H1 (cell line): ENCODE data around the gene EEIG1. TPM values are rescaled to one million over a fixed set of nuclear protein-coding genes. Genes with fewer than 3 reads are reported as not detected.
"Not testable (repeated sequence)": the region's sequence is repeated elsewhere in the genome, so short reads cannot be mapped to it uniquely, and the experiment has no call there.

Source experiments
- CTCF ChIA-PET: fragments of 300-600 bp; sonication (Branson Sonifier 250); formaldehyde crosslinking; loops from one replicate; lab custom pipeline; 2021; ENCODE audit not compliant: partially characterized antibody; lab: Charles Lee
- POLR2A ChIA-PET: fragments of 300-600 bp; sonication (Branson Sonifier 250); formaldehyde crosslinking; loops from one replicate; lab custom pipeline; 2021; ENCODE audit warnings: inconsistent platforms; ENCODE audit not compliant: partially characterized antibody; lab: Charles Lee
- DNase-seq, 2 experiments: peaks; one replicate each; pipeline versions ENCODE4 v3.0.0 to v3.0.0-alpha.2; 2010 to 2022; ENCODE audit warnings: low spot score in 2 of 2, low read depth in 1 of 2, mixed read lengths in 1 of 2
- FAIRE-seq: peaks from 2 replicates; lab custom pipeline; 2011; peaks lifted over from hg19 to GRCh38; lab: Jason Lieb, UNC
- H2AFZ ChIP-seq: 2 replicates; pipeline ENCODE4 v1.8.1; 2012; ENCODE audit warnings: low read length, inconsistent platforms
- H2AK5ac ChIP-seq: 2 replicates; pipeline ENCODE4 v1.6.1; 2013; ENCODE audit warnings: low read depth, low read length
- H2BK120ac ChIP-seq: replicated peaks from 2 replicates; pipeline ENCODE3; 2013; ENCODE audit warnings: low read depth, low read length, inconsistent platforms
- H2BK12ac ChIP-seq: 2 replicates; pipeline ENCODE4 v1.6.1; 2013; ENCODE audit warnings: low read depth, low read length
- H2BK15ac ChIP-seq: 2 replicates; pipeline ENCODE4 v1.6.1; 2013; ENCODE audit warnings: low read length
- H2BK20ac ChIP-seq: 2 replicates; pipeline ENCODE4 v1.6.1; 2013; ENCODE audit warnings: low read length
- H2BK5ac ChIP-seq: 2 replicates; pipeline ENCODE4 v1.6.1; 2013; ENCODE audit warnings: low read depth, low read length
- H3K14ac ChIP-seq: 2 replicates; pipeline ENCODE4 v1.6.1; 2013; ENCODE audit warnings: inconsistent platforms; ENCODE audit not compliant: insufficient read length
- H3K18ac ChIP-seq: 2 replicates; pipeline ENCODE4 v1.6.1; 2013; ENCODE audit warnings: low read length; ENCODE audit errors: extremely low read depth
- H3K23ac ChIP-seq: 2 replicates; pipeline ENCODE4 v1.6.1; 2013; ENCODE audit warnings: inconsistent platforms; ENCODE audit not compliant: insufficient read length
- H3K23me2 ChIP-seq: 2 replicates; pipeline ENCODE4 v1.6.1; 2013; ENCODE audit warnings: low read depth, low read length
- H3K27ac ChIP-seq: 2 replicates; pipeline ENCODE4 v1.6.1; 2011; ENCODE audit warnings: low read depth, low read length, inconsistent platforms
- H3K27me3 ChIP-seq, 4 experiments: replicated peaks in 1 of 4; 1 replicate in 1 of 4; 2 replicates in 3 of 4; pipeline versions ENCODE4 v1.6.1 to v1.8.1; 2011 to 2013; ENCODE audit warnings: low read length in 3 of 4, mild to moderate bottlenecking in 3 of 4, inconsistent platforms in 2 of 4, mixed read lengths in 2 of 4, moderate library complexity in 1 of 4; ENCODE audit not compliant: control insufficient read depth in 3 of 4, insufficient read depth in 3 of 4; ENCODE audit errors: extremely low read depth in 1 of 4
- H3K36me3 ChIP-seq, 4 experiments: 2 replicates each; pipeline versions ENCODE4 v1.6.1 to v1.8.1; 2011 to 2013; ENCODE audit warnings: mild to moderate bottlenecking in 4 of 4, low read length in 3 of 4, moderate library complexity in 2 of 4, control low read depth in 1 of 4, inconsistent platforms in 1 of 4; ENCODE audit not compliant: insufficient read depth in 4 of 4, control insufficient read depth in 2 of 4
- H3K4ac ChIP-seq: replicated peaks from 2 replicates; pipeline ENCODE3; 2013; ENCODE audit warnings: low read length, low read depth, mixed read lengths, inconsistent platforms; ENCODE audit not compliant: insufficient read length
- H3K4me1 ChIP-seq, 4 experiments: replicated peaks in 1 of 4; 1 replicate in 1 of 4; 2 replicates in 3 of 4; pipeline versions ENCODE4 v1.6.1 to v1.8.1; 2011 to 2013; ENCODE audit warnings: low read length in 3 of 4, inconsistent platforms in 2 of 4, mixed read lengths in 1 of 4; ENCODE audit not compliant: insufficient read depth in 4 of 4, control insufficient read depth in 3 of 4
- H3K4me2 ChIP-seq, 2 experiments: 2 replicates each; pipeline versions ENCODE4 v1.6.1 to v1.8.1; 2011 to 2013; ENCODE audit warnings: low read depth in 2 of 2, low read length in 2 of 2, control low read depth in 1 of 2, inconsistent platforms in 1 of 2, mild to moderate bottlenecking in 1 of 2; ENCODE audit not compliant: insufficient read depth in 1 of 2
- H3K4me3 ChIP-seq, 4 experiments: fragments of 200-600, 300-600 bp in 1 of 4; sonication (generic), shearing (Covaris generic), sonication (Bioruptor Twin) in 1 of 4; 2 replicates each; pipeline versions ENCODE4 v1.5.1 to v1.8.1; 2011 to 2016; ENCODE audit warnings: low read length in 4 of 4, low read depth in 3 of 4, control low read depth in 2 of 4, inconsistent platforms in 2 of 4, mild to moderate bottlenecking in 2 of 4, mixed read lengths in 1 of 4, moderate library complexity in 1 of 4; ENCODE audit not compliant: insufficient read depth in 2 of 4; ENCODE audit errors: extremely low read depth in 1 of 4
- H3K56ac ChIP-seq: replicated peaks from 2 replicates; pipeline ENCODE3; 2013; ENCODE audit warnings: low read depth, mild to moderate bottlenecking, mixed read lengths, low read length, inconsistent platforms; ENCODE audit not compliant: insufficient read length
- H3K79me1 ChIP-seq: 2 replicates; pipeline ENCODE4 v1.6.1; 2013; ENCODE audit warnings: low read depth, low read length, control low read depth
- H3K79me2 ChIP-seq, 2 experiments: 2 replicates each; pipeline versions ENCODE4 v1.6.1 to v1.8.1; 2012 to 2013; ENCODE audit warnings: low read length in 2 of 2, mild to moderate bottlenecking in 2 of 2, inconsistent platforms in 1 of 2; ENCODE audit not compliant: insufficient read depth in 2 of 2, control insufficient read depth in 1 of 2
- H3K9ac ChIP-seq, 4 experiments: replicated peaks in 1 of 4; 1 replicate in 1 of 4; 2 replicates in 3 of 4; pipeline versions ENCODE4 v1.6.1 to v1.8.1; 2011 to 2013; ENCODE audit warnings: low read depth in 3 of 4, low read length in 3 of 4, control low read depth in 2 of 4, mild to moderate bottlenecking in 2 of 4, moderate library complexity in 2 of 4, inconsistent platforms in 1 of 4; ENCODE audit errors: extremely low read depth in 1 of 4
- H3K9me3 ChIP-seq, 2 experiments: 2 replicates each; pipeline versions ENCODE4 v1.6.1 to v1.8.1; 2012 to 2013; ENCODE audit warnings: mild to moderate bottlenecking in 2 of 2, moderate library complexity in 2 of 2, control low read depth in 1 of 2, inconsistent platforms in 1 of 2, low read depth in 1 of 2, low read length in 1 of 2, mixed read lengths in 1 of 2; ENCODE audit not compliant: insufficient read depth in 2 of 2
- H4K20me1 ChIP-seq, 2 experiments: replicated peaks in 1 of 2; 2 replicates each; pipeline versions ENCODE3 to v1.8.1; 2011 to 2013; ENCODE audit warnings: inconsistent platforms in 2 of 2, low read length in 2 of 2, mild to moderate bottlenecking in 1 of 2; ENCODE audit not compliant: insufficient read depth in 2 of 2, control insufficient read depth in 1 of 2
- H4K5ac ChIP-seq: 2 replicates; pipeline ENCODE4 v1.6.1; 2013; ENCODE audit warnings: low read length, low read depth, mixed read lengths, inconsistent platforms; ENCODE audit not compliant: insufficient read length
- H4K8ac ChIP-seq: 2 replicates; pipeline ENCODE4 v1.8.0; 2013; ENCODE audit warnings: mild to moderate bottlenecking, moderate library complexity, low read length, inconsistent platforms; ENCODE audit not compliant: insufficient read depth; ENCODE audit errors: extremely low read depth
- H4K91ac ChIP-seq: replicated peaks from 2 replicates; pipeline ENCODE3; 2013; ENCODE audit warnings: low read length, mixed read lengths, inconsistent platforms; ENCODE audit not compliant: insufficient read length
- WGBS, 2 experiments: shearing (Covaris generic) in 1 of 2; methylation state at CpG; one replicate each; pipeline versions ENCODE4 v1.1.6 to v1.1.7; 2013 to 2015; ENCODE audit warnings: low lambda C conversion rate in 2 of 2, mixed read lengths in 2 of 2, inconsistent platforms in 1 of 2, low coverage in 1 of 2, missing lambda C conversion rate in 1 of 2; ENCODE audit not compliant: insufficient replicate concordance in 2 of 2, insufficient coverage in 1 of 2, insufficient read length in 1 of 2; ENCODE audit errors: extremely low coverage in 1 of 2, missing lambda C conversion rate in 1 of 2; 5-methylcytosine and 5-hydroxymethylcytosine counted together
- polyA plus RNA-seq, 7 experiments: library from polyadenylated mRNA; depleted of rRNA in 3 of 7; stranded (reverse) in 5 of 7; unstranded in 2 of 7; fragments of >200 nt in 5 of 7; fragments of 200-250 nt in 2 of 7; gene quantifications; 1 replicate in 5 of 7; 2 replicates in 1 of 7; 4 replicates in 1 of 7; pipeline versions ENCODE4 v1.2.1 to v1.2.3, GENCODE V29; 2011 to 2013; ENCODE audit warnings: missing spikeins in 2 of 7, mixed read lengths in 2 of 7
- total RNA-seq: library from RNA; stranded (reverse); fragmentation: NEBNext Ultra II Directional; extraction: Animal tissue kit (Norgen Biotek cat#: 25700); gene quantifications from 2 replicates; pipeline ENCODE4 v1.2.1, GENCODE V29; 2021

EEIG1 gene
- total and polyA plus RNA-seq, 2 of the 8 experiments (the other 6 are each of a cell fraction or from before 2014, with no cell fraction given): 29.8 to 50.8 TPM

DNA sequence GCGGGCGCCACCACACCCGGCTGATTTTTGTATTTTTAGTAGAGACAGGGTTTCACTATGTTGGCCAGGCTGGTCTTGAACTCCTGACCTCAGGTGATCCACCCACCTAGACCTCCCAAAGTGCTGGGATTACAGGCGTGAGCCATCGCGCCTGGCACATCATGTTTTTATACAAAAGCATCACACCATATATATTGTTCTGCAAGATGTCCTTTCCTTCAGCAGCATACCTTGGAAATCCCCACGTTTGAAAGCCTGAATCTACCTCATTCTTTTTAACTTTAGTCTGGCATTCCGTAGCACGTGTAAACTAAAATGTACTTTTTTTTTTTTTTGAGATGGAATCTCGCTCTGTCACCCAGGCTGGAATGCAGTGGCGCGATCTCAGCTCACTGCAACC, 42.9 kb upstream of the EEIG1 start:
- not testable (repeated sequence) for H3K36me3 ChIP-seq, H3K18ac ChIP-seq, H3K27me3 ChIP-seq, DNase-seq, H3K4ac ChIP-seq, H3K79me1 ChIP-seq, H2BK120ac ChIP-seq, H4K8ac ChIP-seq, H2BK5ac ChIP-seq, H2AK5ac ChIP-seq, H4K20me1 ChIP-seq, H3K4me3 ChIP-seq, H3K23me2 ChIP-seq, H3K4me1 ChIP-seq, H4K5ac ChIP-seq, H3K14ac ChIP-seq, H3K9me3 ChIP-seq, H3K9ac ChIP-seq, H3K79me2 ChIP-seq, H3K23ac ChIP-seq, FAIRE-seq, H3K4me2 ChIP-seq, H4K91ac ChIP-seq, H3K27ac ChIP-seq, H3K56ac ChIP-seq, H2BK12ac ChIP-seq, H2BK20ac ChIP-seq, H2BK15ac ChIP-seq, H2AFZ ChIP-seq
- WGBS, 2 experiments: 89% methylated on average over 12 of the region's 12 CpGs; no CpG with 5 or more reads in 1 of the 2 experiments
- ChIA-PET POLR2A (interaction anchor here (0.7 kb wide), 1 partner anchor 85 kb away, joined by 4 read pairs; no protein-coding TSS in a partner anchor), CTCF (interaction anchor here (0.6 to 38.5 kb wide), 5 partner anchors 12 to 94 kb away, joined by 3 to 825 read pairs (median 9); partner anchors contain the start of gene DPM2)
